Natural killer cell (primary cell): ENCODE results near the gene PPHLN1. TPM values are rescaled to one million over a fixed set of nuclear protein-coding genes. Genes with fewer than 3 reads are reported as not detected.

Experiments
- ATAC-seq, 3 donors: fragments of 150-1000 bp in 2 of 3; fragments of 200-7000 bp in 1 of 3; cut with Tn5 transposase; 1 replicate in 1 of 3; 2 replicates in 2 of 3; pipeline ENCODE4 v1.10.0; 2021; ENCODE audit warnings: mild to moderate bottlenecking in 2 of 3, moderate library complexity in 2 of 3
- DNase-seq, 2 donors: peaks; one replicate each; pipeline versions ENCODE4 v3.0.0 to v3.0.0-alpha.2; 2013 to 2021; ENCODE audit warnings: mixed read lengths in 1 of 2
- H3K27ac ChIP-seq: one replicate; pipeline ENCODE4 v1.5.1; 2013; ENCODE audit warnings: mild to moderate bottlenecking, low read length
- H3K27me3 ChIP-seq: one replicate; pipeline ENCODE4 v1.6.1; 2013; ENCODE audit warnings: low read length; ENCODE audit not compliant: control insufficient read depth, insufficient read depth
- H3K36me3 ChIP-seq: one replicate; pipeline ENCODE4 v1.6.1; 2013; ENCODE audit warnings: low read length; ENCODE audit not compliant: control insufficient read depth, insufficient read depth
- H3K4me1 ChIP-seq: one replicate; pipeline ENCODE4 v1.6.1; 2013; ENCODE audit warnings: low read length; ENCODE audit not compliant: control insufficient read depth, insufficient read depth
- H3K4me3 ChIP-seq: one replicate; pipeline ENCODE4 v1.5.1; 2013; ENCODE audit warnings: low read length
- H3K9me3 ChIP-seq: one replicate; pipeline ENCODE4 v1.6.1; 2013; ENCODE audit warnings: low read length; ENCODE audit not compliant: control insufficient read depth, insufficient read depth
- H3K27ac Mint-ChIP-seq, 2 donors: one replicate each; pipeline ENCODE4 v1.8.0; 2022; ENCODE audit warnings: mild to moderate bottlenecking in 2 of 2, mixed read lengths in 2 of 2, moderate library complexity in 1 of 2
- H3K27me3 Mint-ChIP-seq, 2 donors: one replicate each; pipeline ENCODE4 v1.8.0; 2022; ENCODE audit warnings: low read depth in 2 of 2, mixed read lengths in 2 of 2
- H3K36me3 Mint-ChIP-seq: one replicate; pipeline ENCODE4 v1.8.0; 2022; ENCODE audit warnings: mixed read lengths
- H3K4me1 Mint-ChIP-seq, 2 donors: one replicate each; pipeline ENCODE4 v1.8.0; 2022; ENCODE audit warnings: mixed read lengths in 2 of 2
- H3K4me3 Mint-ChIP-seq: one replicate; pipeline ENCODE4 v1.8.0; 2022; ENCODE audit warnings: mild to moderate bottlenecking, moderate library complexity, mixed read lengths
- H3K9me3 Mint-ChIP-seq, 2 donors: one replicate each; pipeline ENCODE4 v1.8.0; 2022; ENCODE audit warnings: mixed read lengths in 2 of 2
- WGBS: methylation state at CpG from one replicate; pipeline ENCODE4 v1.1.7; 2013; ENCODE audit warnings: missing lambda C conversion rate; ENCODE audit not compliant: insufficient coverage; 5-methylcytosine and 5-hydroxymethylcytosine counted together
- intact Hi-C: fragments of 100-400 bp; cut with micrococcal nuclease; formaldehyde crosslinking; loops from one replicate; pipeline ENCODE4 v1.14.2; 2022
- total RNA-seq, 4 donors: library from RNA; stranded (reverse); fragments of 120-200 nt in 1 of 4; gene quantifications; one replicate each; pipeline versions ENCODE4 v1.2.3 to v1.2.4, GENCODE V29; 2013 to 2022
- TF ChIP-seq, protein P1 (sequence below): fragments of 200-600 bp; IDR thresholded peaks from one replicate; pipeline ENCODE4 v1.8.0; 2022; ENCODE audit warnings: antibody characterized with exemption

PPHLN1 gene
- total RNA-seq, 3 donors from 2014 or later (not counting 1 experiment from before 2014, with no cell fraction given): 98.2 to 101 (median 101) TPM

- H3K36me3 ChIP-seq: no peaks in the 10 kb centered on the region
- Mint-ChIP-seq H3K27ac (no peak overlapping the region), H3K36me3 (no peaks in the 10 kb centered on the region), H3K27me3 (no peaks in the 10 kb centered on the region), H3K4me1 (peaks cover 10 to 15% of the 10 kb centered on the region in 2 donors), H3K4me3 (no peak overlapping the region), H3K9me3 (no peaks in the 10 kb centered on the region)
- no peaks in the 10 kb centered on the region for H3K27me3 ChIP-seq
- whole genome bisulfite sequencing: 92% methylated on average over 1 of the region's 3 CpGs
- no peaks in the 10 kb centered on the region for H3K9me3 ChIP-seq
- no peak overlapping the region for H3K4me3 ChIP-seq
- DNase-seq (no peak), ATAC-seq (no peak)
- H3K4me1 ChIP-seq: no peaks in the 10 kb centered on the region
- TF ChIP-seq, protein P1, sequence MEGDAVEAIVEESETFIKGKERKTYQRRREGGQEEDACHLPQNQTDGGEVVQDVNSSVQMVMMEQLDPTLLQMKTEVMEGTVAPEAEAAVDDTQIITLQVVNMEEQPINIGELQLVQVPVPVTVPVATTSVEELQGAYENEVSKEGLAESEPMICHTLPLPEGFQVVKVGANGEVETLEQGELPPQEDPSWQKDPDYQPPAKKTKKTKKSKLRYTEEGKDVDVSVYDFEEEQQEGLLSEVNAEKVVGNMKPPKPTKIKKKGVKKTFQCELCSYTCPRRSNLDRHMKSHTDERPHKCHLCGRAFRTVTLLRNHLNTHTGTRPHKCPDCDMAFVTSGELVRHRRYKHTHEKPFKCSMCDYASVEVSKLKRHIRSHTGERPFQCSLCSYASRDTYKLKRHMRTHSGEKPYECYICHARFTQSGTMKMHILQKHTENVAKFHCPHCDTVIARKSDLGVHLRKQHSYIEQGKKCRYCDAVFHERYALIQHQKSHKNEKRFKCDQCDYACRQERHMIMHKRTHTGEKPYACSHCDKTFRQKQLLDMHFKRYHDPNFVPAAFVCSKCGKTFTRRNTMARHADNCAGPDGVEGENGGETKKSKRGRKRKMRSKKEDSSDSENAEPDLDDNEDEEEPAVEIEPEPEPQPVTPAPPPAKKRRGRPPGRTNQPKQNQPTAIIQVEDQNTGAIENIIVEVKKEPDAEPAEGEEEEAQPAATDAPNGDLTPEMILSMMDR: no peak
- no peak overlapping the region for H3K27ac ChIP-seq
- intact Hi-C loops: no loop called here
Observed at GRCh38 chr12:42421844-42422779, 96.1 kb downstream of the PPHLN1 start.

DNA sequence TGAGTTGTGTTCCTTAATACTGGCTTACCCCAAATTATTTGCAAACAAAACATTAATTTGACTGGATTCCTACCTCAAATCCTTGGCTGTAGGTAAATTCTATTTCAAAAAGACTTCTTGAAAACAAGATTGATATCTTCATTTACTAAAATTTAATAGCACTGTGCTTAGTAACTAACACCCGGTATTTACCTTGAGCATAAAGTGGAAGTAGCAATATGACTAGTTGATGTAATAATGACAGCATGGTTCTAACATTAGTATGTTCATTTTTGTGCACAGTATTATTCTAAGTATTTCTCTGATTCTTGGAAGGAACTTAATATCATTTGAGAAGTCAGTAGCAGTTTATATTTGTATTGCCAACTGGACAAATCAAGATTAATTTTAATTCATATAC lies 96.8 kb downstream of the PPHLN1 start:
- intact Hi-C loops: no loop called here
- WGBS: 100% methylated on average over 1 of the region's 1 CpG
- no peak overlapping the region for H3K27ac Mint-ChIP-seq
- Histone ChIP-seq H3K4me3 (no peak overlapping the region), H3K27ac (no peak overlapping the region), H3K4me1 (no peaks in the 10 kb centered on the region), H3K9me3 (no peaks in the 10 kb centered on the region), H3K36me3 (no peaks in the 10 kb centered on the region), H3K27me3 (no peaks in the 10 kb centered on the region)
- no peak for ATAC-seq
- no peaks in the 10 kb centered on the region for H3K27me3 Mint-ChIP-seq
- no peak overlapping the region for H3K4me3 Mint-ChIP-seq
- H3K4me1 Mint-ChIP-seq: peaks cover 14 to 15% of the 10 kb centered on the region in 2 donors
- H3K9me3 Mint-ChIP-seq: no peaks in the 10 kb centered on the region
- TF ChIP-seq, protein P1: no peak
- no peaks in the 10 kb centered on the region for H3K36me3 Mint-ChIP-seq
- DNase-seq: no peak

DNA sequence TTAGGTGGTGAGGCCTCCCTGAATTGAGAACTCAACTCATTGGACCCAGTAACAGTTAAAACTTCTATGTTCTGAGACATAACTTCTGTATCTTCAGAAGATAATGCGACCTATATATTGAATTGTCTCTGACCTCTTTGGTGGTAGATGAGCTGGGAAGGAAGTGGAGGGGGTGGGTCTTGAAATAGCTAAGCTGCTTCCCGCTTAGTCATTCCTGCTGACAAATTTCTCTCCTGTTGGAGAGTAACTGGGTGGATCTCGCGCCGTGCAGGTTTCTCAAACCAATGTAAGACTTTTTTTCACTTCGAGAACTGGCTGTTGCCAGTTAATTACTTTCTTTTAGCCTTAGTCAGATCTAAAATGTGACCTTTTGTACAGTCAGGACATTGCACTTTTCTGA lies 100.8 kb downstream of the PPHLN1 start:
- Histone ChIP-seq H3K9me3 (no peaks in the 10 kb centered on the region), H3K4me3 (no peak overlapping the region), H3K36me3 (no peaks in the 10 kb centered on the region), H3K4me1 (no peaks in the 10 kb centered on the region), H3K27ac (no peak overlapping the region), H3K27me3 (no peaks in the 10 kb centered on the region)
- H3K4me3 Mint-ChIP-seq: no peak overlapping the region
- ATAC-seq: no peak
- no peaks in the 10 kb centered on the region for H3K9me3 Mint-ChIP-seq
- TF ChIP-seq, protein P1: no peak
- H3K36me3 Mint-ChIP-seq: peaks cover 6% of the 10 kb centered on the region
- no peaks in the 10 kb centered on the region for H3K27me3 Mint-ChIP-seq
- no peak overlapping the region for H3K27ac Mint-ChIP-seq
- no peak for DNase-seq
- intact Hi-C loops: no loop called here
- WGBS: 71% methylated on average over 6 of the region's 6 CpGs
- H3K4me1 Mint-ChIP-seq: peaks cover 1 to 9% of the 10 kb centered on the region in 2 donors
